Measurements from ENCODE around the gene SMARCA2. TPM values are rescaled to one million over a fixed set of nuclear protein-coding genes. Genes with fewer than 3 reads are reported as not detected.

Gene SMARCA2
- total RNA-seq, 1 donor from 2014 or later = 31.6 TPM

DNA sequence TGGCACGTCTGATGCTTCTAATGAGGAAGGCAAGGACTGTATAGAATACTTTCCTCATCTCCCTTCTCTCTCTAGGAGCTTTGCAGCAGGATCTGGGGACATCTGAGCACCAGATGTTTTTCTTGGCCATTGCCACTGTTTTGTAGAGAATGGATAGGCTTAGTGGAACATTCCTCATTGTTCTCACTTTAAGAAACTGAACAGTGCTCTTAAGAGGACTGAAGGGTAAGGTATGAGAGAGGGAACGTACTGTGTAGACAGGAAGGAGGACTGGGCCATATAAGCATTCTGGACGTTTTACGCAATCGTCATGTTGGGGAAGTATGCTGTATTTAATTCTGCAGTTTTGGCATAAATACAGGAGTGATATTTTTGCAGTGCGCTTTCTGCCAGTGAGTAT, 70.6 kb downstream of the SMARCA2 start:
- DNase-seq (ENCODE audit: low read depth) = no peak
- TF ChIP-seq, protein P1, sequence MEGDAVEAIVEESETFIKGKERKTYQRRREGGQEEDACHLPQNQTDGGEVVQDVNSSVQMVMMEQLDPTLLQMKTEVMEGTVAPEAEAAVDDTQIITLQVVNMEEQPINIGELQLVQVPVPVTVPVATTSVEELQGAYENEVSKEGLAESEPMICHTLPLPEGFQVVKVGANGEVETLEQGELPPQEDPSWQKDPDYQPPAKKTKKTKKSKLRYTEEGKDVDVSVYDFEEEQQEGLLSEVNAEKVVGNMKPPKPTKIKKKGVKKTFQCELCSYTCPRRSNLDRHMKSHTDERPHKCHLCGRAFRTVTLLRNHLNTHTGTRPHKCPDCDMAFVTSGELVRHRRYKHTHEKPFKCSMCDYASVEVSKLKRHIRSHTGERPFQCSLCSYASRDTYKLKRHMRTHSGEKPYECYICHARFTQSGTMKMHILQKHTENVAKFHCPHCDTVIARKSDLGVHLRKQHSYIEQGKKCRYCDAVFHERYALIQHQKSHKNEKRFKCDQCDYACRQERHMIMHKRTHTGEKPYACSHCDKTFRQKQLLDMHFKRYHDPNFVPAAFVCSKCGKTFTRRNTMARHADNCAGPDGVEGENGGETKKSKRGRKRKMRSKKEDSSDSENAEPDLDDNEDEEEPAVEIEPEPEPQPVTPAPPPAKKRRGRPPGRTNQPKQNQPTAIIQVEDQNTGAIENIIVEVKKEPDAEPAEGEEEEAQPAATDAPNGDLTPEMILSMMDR (conservative IDR thresholded peaks at IDR 0.05; ENCODE audit: low read depth, low read length) = no peak

DNA sequence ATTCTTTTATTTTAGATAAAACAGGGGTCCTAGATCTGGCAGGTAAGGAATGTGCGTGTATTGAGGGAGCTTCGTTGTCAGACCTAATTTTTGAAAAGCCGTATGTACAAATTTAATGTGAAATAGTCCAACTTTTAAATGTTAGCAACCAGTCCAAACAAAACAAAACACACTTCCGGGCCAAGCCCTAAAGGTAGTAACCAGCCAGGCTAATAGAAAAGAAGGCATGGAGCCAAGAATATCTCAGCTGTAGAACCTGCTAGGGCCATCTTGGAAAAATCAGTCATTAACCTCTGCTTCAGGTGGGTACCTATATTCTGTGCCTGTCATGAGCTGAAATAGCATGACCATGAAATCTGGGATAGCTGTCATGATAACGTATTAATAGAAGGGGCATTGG, 71.0 kb downstream of the SMARCA2 start:
- H3K4me3 ChIP-seq (ENCODE audit: low read depth, low read length) = no peak overlapping the region
- TF ChIP-seq, protein P1 (conservative IDR thresholded peaks at IDR 0.05; ENCODE audit: low read depth, low read length) = no peak
- no peak for DNase-seq (ENCODE audit: low read depth)

More for the DNA sequence above, 70.6 kb downstream of the SMARCA2 start:
- H3K4me3 ChIP-seq (ENCODE audit: low read depth, low read length) = no peak overlapping the region

DNA sequence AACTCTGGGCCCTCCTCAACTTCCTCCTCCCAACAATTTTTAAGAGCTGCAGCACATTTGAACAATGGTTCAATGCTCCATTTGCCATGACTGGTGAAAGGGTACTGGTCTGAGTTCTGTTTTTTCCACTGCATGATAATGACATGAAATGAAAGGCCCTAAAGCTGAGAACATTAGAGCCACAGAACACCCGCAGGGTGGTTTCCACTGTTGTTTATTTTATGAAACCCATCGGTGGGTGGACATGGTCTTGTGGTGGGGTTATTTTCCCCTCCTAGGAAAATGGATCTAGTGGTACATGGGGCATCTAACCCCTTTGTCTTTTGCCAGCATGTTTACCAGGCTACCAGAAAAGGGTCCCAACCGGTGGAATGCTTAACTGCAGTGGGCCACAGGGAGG, 71.8 kb downstream of the SMARCA2 start:
- no peak overlapping the region for H3K4me3 ChIP-seq (ENCODE audit: low read depth, low read length)
- no peak for DNase-seq (ENCODE audit: low read depth)
- TF ChIP-seq, protein P1 (conservative IDR thresholded peaks at IDR 0.05; ENCODE audit: low read depth, low read length) = no peak

DNA sequence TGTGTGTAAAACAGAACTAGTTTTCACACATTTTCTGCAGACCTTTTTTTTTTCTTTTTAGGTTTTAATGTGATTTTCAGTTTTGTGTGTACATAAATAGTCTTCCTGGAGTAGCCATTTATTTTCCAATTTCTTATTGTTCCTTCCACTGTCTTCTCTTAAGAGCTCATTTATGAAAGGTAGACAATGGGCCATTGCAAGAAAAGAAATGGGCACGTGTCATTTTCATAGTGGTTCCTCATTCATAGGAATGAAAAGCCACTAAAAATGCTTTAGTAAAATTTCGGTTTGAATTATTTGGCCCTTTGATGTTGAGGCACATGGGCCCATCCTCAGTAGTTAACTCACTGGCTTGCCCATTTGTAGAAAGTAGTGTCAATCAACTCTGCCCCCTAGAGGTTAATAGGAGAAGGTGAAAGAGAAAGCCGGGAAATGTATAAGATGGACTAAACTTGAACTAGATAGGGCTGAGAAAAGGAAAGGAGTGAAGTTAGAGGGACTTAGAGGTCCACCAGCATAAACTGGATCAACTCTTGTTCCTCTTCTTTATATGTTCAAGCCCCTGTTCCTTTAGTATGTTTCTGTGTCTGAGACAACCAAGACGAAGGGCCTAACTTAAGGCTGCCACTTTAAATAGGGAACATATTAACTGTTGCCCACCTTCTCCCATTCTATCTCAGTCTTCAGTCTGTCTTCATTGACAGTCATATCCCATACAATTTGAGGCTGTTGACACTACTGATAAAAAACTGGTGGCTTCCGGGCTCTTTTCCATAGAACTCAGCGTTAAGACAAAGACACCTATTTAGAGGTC, 72.6 kb downstream of the SMARCA2 start:
- DNase-seq (ENCODE audit: low read depth) = peak; percentile 12
- TF ChIP-seq, protein P1 (conservative IDR thresholded peaks at IDR 0.05; ENCODE audit: low read depth, low read length) = peak; percentile 85
- H3K4me3 ChIP-seq (ENCODE audit: low read depth, low read length) = no peak overlapping the region

DNA sequence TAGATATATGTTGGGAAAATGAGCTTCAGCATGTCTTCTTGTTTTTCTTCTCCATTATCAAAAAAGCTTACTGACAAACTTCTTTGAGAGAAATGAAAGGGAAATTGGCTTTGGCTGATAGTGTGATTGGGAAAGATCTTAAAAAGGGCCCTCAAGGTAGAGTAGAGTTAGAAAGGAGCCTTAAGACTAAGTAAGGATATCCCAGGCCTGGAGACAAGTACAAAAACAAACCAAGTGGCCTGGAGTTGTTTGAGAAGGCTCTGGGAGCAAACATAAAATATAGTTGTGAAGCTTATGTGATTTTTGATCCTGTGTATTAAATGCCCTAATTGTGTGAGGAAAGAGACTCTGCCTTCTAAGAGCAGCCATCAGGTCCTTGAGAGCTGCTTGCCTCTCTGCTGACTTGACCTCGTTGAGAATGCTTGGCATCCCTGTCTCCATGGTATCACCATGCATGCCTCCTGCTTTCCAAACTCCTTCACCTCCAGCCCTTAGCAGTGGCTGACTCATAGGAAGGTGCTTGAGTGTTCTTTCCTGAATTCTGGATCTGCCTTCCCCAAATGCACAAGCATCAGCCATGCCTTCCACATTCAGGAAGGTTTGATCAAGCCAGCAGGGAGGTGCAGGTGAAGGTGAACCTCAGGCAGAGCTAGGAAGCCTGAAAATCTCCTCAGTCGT, 78.9 kb downstream of the SMARCA2 start:
- TF ChIP-seq, protein P1 (conservative IDR thresholded peaks at IDR 0.05; ENCODE audit: low read depth, low read length) = no peak
- no peak overlapping the region for H3K4me3 ChIP-seq (ENCODE audit: low read depth, low read length)
- peak; percentile 20 for DNase-seq (ENCODE audit: low read depth)

DNA sequence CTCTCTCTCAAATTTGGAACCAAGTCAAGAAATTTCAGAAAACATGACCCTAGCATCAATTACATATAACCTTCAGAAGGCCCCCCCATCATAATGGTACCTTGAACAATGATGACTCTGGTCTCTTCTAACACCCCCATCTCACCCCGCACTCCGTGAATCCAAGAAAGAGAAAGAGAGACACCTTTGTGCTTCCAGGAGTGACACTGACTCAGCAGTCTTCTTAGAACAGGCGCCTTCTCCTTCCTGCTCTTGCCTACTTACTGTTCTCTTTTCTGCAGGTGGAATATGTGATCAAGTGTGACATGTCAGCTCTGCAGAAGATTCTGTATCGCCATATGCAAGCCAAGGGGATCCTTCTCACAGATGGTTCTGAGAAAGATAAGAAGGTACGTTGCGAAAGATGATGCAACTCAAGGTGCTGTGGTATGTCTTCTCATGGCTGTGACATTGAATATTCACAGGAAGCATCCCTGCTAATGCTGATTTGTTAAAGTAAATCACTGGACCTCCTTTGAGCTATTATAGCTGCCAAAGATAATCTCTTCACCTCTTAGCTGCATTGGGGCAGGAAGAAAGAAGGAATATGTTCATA, 81.3 kb downstream of the SMARCA2 start:
- no peak overlapping the region for H3K4me3 ChIP-seq (ENCODE audit: low read depth, low read length)
- no peak for DNase-seq (ENCODE audit: low read depth)
- TF ChIP-seq, protein P1 (conservative IDR thresholded peaks at IDR 0.05; ENCODE audit: low read depth, low read length) = no peak
